ENCODE measurements around the gene RBM47.
"Not testable (repeated sequence)": the region's sequence is repeated elsewhere in the genome, so short reads cannot be mapped to it uniquely, and the experiment has no call there.

The RBM47 gene

DNA sequence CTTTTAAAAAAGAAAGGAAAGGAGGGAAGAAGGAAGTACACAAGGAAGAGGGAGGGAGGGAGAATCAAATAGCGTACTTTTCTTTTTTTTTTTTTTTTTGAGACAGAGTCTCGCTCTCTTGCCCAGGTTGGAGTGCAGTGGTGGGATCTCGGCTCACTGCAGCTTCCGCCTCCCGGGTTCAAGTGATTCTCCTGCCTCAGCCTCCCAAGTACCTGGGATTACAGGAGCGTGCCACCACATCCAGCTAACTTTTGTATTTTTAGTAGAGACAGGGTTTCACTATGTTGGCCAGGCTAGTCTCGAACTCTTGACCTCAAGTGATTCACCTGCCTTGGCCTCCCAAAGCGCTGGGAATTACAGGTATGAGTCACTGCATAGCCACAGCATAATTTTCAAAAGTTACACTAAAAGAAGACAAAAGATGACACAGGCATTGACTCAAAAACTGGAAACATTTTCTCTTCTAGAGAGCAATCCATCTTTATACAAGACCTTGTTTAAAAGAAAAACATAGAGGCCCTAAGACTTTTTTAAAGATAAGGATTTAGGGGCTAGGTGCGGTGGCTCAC is 78.0 kb downstream of the RBM47 start:
- not testable (repeated sequence) for H3K79me1 ChIP-seq (replicated peaks; ENCODE audit: low read length, poor library complexity, severe bottlenecking); H3K18ac ChIP-seq (ENCODE audit: low read depth in 1 of 2, low read length in 2 of 2); H4K8ac ChIP-seq (ENCODE audit: low read length); H3K9me3 ChIP-seq (ENCODE audit: control insufficient read depth, low read length); H3K4ac ChIP-seq (ENCODE audit: low read depth in 1 of 2, low read length in 2 of 2); H2BK120ac ChIP-seq (ENCODE audit: low read depth, low read length); H2BK5ac ChIP-seq (ENCODE audit: low read depth, low read length, poor library complexity, severe bottlenecking); H2BK12ac ChIP-seq (ENCODE audit: low read length in 2 of 2); H2AK5ac ChIP-seq (ENCODE audit: low read length, severe bottlenecking); H3K4me1 ChIP-seq (ENCODE audit: control insufficient read depth, insufficient read depth, low read depth, low read length); H3K27ac ChIP-seq (ENCODE audit: low read length, poor library complexity, severe bottlenecking); H4K91ac ChIP-seq (ENCODE audit: low read length); H3K4me2 ChIP-seq (ENCODE audit: low read length, poor library complexity, severe bottlenecking); H2AFZ ChIP-seq (ENCODE audit: low read depth, low read length); H3K14ac ChIP-seq (ENCODE audit: low read length in 2 of 2); H2BK15ac ChIP-seq (ENCODE audit: low read depth, poor library complexity, severe bottlenecking); H3K23ac ChIP-seq (ENCODE audit: low read length in 2 of 2); H3K36me3 ChIP-seq (ENCODE audit: control insufficient read depth in 1 of 2, insufficient read depth in 2 of 2, low read depth in 1 of 2, low read length in 2 of 2); H3K27me3 ChIP-seq (ENCODE audit: control insufficient read depth in 1 of 2, insufficient read depth in 1 of 2, low read length in 2 of 2)
- WGBS: 83% methylated on average over 8 of the region's 9 CpGs
- H3K4me3 ChIP-seq (ENCODE audit: insufficient read depth in 1 of 2, low read depth in 1 of 2, low read length in 2 of 2): peak overlapping the region in 1 of 2 experiments; percentile 59
- peak; percentile 25 for DNase-seq
- peak overlapping the region; percentile 78 for H3K9ac ChIP-seq (ENCODE audit: low read length)

DNA sequence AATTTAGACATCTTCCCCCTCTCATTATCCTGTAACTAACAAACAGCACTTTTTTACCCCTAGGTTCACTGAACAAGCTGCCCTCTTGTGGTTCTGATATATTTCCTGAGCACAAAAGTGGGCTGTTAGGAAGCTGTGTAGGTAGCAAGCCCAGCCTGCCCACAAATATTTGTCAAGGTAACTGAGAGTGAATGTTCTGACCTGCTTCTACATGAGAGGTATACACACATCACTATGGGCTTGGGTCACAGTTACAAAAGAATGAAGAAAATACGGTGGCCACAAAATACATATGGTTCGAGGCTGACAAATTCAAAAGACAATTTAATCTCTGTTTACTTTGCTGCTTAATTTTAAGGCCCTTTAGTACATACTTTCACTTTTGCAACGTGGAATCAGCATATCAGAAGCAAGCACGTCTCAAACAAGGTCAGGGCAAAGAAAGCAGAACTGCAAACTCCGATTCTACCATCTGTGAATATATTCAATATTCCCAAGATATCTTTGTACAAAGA is 78.7 kb downstream of the RBM47 start:
- Histone ChIP-seq H2BK15ac (ENCODE audit: low read depth, poor library complexity, severe bottlenecking) (no peak overlapping the region), H4K91ac (ENCODE audit: low read length) (no peak overlapping the region), H3K27me3 (ENCODE audit: control insufficient read depth in 1 of 2, insufficient read depth in 1 of 2, low read length in 2 of 2) (no peaks in the 10 kb centered on the region), H3K36me3 (ENCODE audit: control insufficient read depth in 1 of 2, insufficient read depth in 2 of 2, low read depth in 1 of 2, low read length in 2 of 2) (no peaks in the 10 kb centered on the region), H2AFZ (ENCODE audit: low read depth, low read length) (no peak overlapping the region), H3K4ac (ENCODE audit: low read depth in 1 of 2, low read length in 2 of 2) (no peak overlapping the region), H3K4me2 (ENCODE audit: low read length, poor library complexity, severe bottlenecking) (no peak overlapping the region), H4K8ac (ENCODE audit: low read length) (no peak overlapping the region), H3K18ac (ENCODE audit: low read depth in 1 of 2, low read length in 2 of 2) (no peak overlapping the region), H3K4me3 (ENCODE audit: insufficient read depth in 1 of 2, low read depth in 1 of 2, low read length in 2 of 2) (peak overlapping the region in 1 of 2 experiments; percentile 59), H3K79me1 (replicated peaks; ENCODE audit: low read length, poor library complexity, severe bottlenecking) (peaks cover 1% of the 10 kb centered on the region), H3K9me3 (ENCODE audit: control insufficient read depth, low read length) (peaks cover 5% of the 10 kb centered on the region), H3K23ac (ENCODE audit: low read length in 2 of 2) (no peak overlapping the region), H2AK5ac (ENCODE audit: low read length, severe bottlenecking) (no peak overlapping the region), H3K27ac (ENCODE audit: low read length, poor library complexity, severe bottlenecking) (no peak overlapping the region), H2BK5ac (ENCODE audit: low read depth, low read length, poor library complexity, severe bottlenecking) (no peak overlapping the region), H2BK120ac (ENCODE audit: low read depth, low read length) (no peak overlapping the region), H3K14ac (ENCODE audit: low read length in 2 of 2) (no peak overlapping the region), H3K9ac (ENCODE audit: low read length) (peak overlapping the region; percentile 78), H2BK12ac (ENCODE audit: low read length in 2 of 2) (no peak overlapping the region), H3K4me1 (ENCODE audit: control insufficient read depth, insufficient read depth, low read depth, low read length) (peaks cover 6% of the 10 kb centered on the region)
- WGBS: 73% methylated on average over 5 of the region's 5 CpGs
- peak; percentile 45 for DNase-seq

DNA sequence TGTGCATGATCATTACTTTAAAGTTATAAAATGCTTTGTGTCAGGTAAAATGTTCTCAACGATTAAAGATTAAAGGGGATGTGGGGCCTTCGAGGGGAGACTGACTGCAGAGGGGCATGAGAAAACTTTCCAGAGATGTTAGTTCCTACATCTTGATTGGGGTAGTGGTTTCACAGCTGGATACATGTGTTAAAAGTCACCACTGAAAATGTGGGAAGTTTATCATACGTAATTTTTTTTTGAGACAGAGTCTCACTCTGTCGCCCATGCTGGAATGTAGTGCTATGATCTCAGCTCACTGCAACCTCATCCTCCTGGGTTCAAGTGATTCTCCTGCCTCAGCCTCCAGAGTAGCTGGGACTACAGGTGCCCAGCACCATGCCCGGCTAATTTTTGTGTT is 79.5 kb downstream of the RBM47 start:
- no peak overlapping the region for H2BK5ac ChIP-seq (ENCODE audit: low read depth, low read length, poor library complexity, severe bottlenecking)
- peaks cover 5% of the 10 kb centered on the region for H3K9me3 ChIP-seq (ENCODE audit: control insufficient read depth, low read length)
- no peak overlapping the region for H3K27ac ChIP-seq (ENCODE audit: low read length, poor library complexity, severe bottlenecking)
- H3K23ac ChIP-seq (ENCODE audit: low read length in 2 of 2): no peak overlapping the region
- H3K4me3 ChIP-seq (ENCODE audit: insufficient read depth in 1 of 2, low read depth in 1 of 2, low read length in 2 of 2): no peak overlapping the region
- no peak overlapping the region for H2AK5ac ChIP-seq (ENCODE audit: low read length, severe bottlenecking)
- peaks cover 6% of the 10 kb centered on the region for H3K4me1 ChIP-seq (ENCODE audit: control insufficient read depth, insufficient read depth, low read depth, low read length)
- DNase-seq: no peak
- H3K27me3 ChIP-seq (ENCODE audit: control insufficient read depth in 1 of 2, insufficient read depth in 1 of 2, low read length in 2 of 2): no peaks in the 10 kb centered on the region
- H3K14ac ChIP-seq (ENCODE audit: low read length in 2 of 2): no peak overlapping the region
- no peak overlapping the region for H3K4ac ChIP-seq (ENCODE audit: low read depth in 1 of 2, low read length in 2 of 2)
- H4K91ac ChIP-seq (ENCODE audit: low read length): no peak overlapping the region
- H3K4me2 ChIP-seq (ENCODE audit: low read length, poor library complexity, severe bottlenecking): no peak overlapping the region
- H3K79me1 ChIP-seq (replicated peaks; ENCODE audit: low read length, poor library complexity, severe bottlenecking): peaks cover 1% of the 10 kb centered on the region
- H3K36me3 ChIP-seq (ENCODE audit: control insufficient read depth in 1 of 2, insufficient read depth in 2 of 2, low read depth in 1 of 2, low read length in 2 of 2): no peaks in the 10 kb centered on the region
- H2BK12ac ChIP-seq (ENCODE audit: low read length in 2 of 2): no peak overlapping the region
- no peak overlapping the region for H2AFZ ChIP-seq (ENCODE audit: low read depth, low read length)
- 90% methylated on average over 5 of the region's 5 CpGs for WGBS
- H2BK15ac ChIP-seq (ENCODE audit: low read depth, poor library complexity, severe bottlenecking): no peak overlapping the region
- H3K9ac ChIP-seq (ENCODE audit: low read length): no peak overlapping the region
- no peak overlapping the region for H2BK120ac ChIP-seq (ENCODE audit: low read depth, low read length)
- no peak overlapping the region for H4K8ac ChIP-seq (ENCODE audit: low read length)
- no peak overlapping the region for H3K18ac ChIP-seq (ENCODE audit: low read depth in 1 of 2, low read length in 2 of 2)

DNA sequence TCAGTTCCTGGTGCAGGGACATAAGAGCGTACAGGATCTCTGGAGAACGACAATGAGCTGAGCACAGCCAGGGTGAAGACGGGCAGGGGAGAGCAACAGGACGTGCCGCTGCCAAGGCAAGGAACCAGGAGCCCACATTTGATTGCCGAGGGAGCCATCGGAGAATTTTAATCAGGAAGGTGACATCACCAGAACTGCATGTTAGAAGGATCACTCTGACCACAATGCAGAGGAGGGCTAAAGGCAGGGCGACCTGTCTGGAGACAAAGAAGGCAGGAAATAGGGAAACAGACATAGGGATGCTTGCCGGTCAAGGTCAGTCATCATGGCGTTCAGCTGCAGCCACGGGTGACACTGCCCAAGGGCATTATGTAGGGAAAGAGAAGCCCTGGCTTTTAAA is 81.4 kb downstream of the RBM47 start:
- no peak overlapping the region for H4K91ac ChIP-seq (ENCODE audit: low read length)
- no peak overlapping the region for H3K18ac ChIP-seq (ENCODE audit: low read depth in 1 of 2, low read length in 2 of 2)
- 67% methylated on average over 11 of the region's 11 CpGs for WGBS
- no peak overlapping the region for H3K9ac ChIP-seq (ENCODE audit: low read length)
- H2BK5ac ChIP-seq (ENCODE audit: low read depth, low read length, poor library complexity, severe bottlenecking): no peak overlapping the region
- H3K27ac ChIP-seq (ENCODE audit: low read length, poor library complexity, severe bottlenecking): no peak overlapping the region
- no peak overlapping the region for H3K23ac ChIP-seq (ENCODE audit: low read length in 2 of 2)
- H3K4me1 ChIP-seq (ENCODE audit: control insufficient read depth, insufficient read depth, low read depth, low read length): peaks cover 6% of the 10 kb centered on the region
- H3K79me1 ChIP-seq (replicated peaks; ENCODE audit: low read length, poor library complexity, severe bottlenecking): peaks cover 3% of the 10 kb centered on the region
- no peak overlapping the region for H3K14ac ChIP-seq (ENCODE audit: low read length in 2 of 2)
- H2AK5ac ChIP-seq (ENCODE audit: low read length, severe bottlenecking): no peak overlapping the region
- H3K4ac ChIP-seq (ENCODE audit: low read depth in 1 of 2, low read length in 2 of 2): no peak overlapping the region
- peak; percentile 38 for DNase-seq
- H4K8ac ChIP-seq (ENCODE audit: low read length): no peak overlapping the region
- H3K27me3 ChIP-seq (ENCODE audit: control insufficient read depth in 1 of 2, insufficient read depth in 1 of 2, low read length in 2 of 2): no peaks in the 10 kb centered on the region
- peaks cover 5% of the 10 kb centered on the region for H3K9me3 ChIP-seq (ENCODE audit: control insufficient read depth, low read length)
- H2BK15ac ChIP-seq (ENCODE audit: low read depth, poor library complexity, severe bottlenecking): no peak overlapping the region
- H3K4me2 ChIP-seq (ENCODE audit: low read length, poor library complexity, severe bottlenecking): no peak overlapping the region
- no peak overlapping the region for H2BK12ac ChIP-seq (ENCODE audit: low read length in 2 of 2)
- H2BK120ac ChIP-seq (ENCODE audit: low read depth, low read length): no peak overlapping the region
- no peaks in the 10 kb centered on the region for H3K36me3 ChIP-seq (ENCODE audit: control insufficient read depth in 1 of 2, insufficient read depth in 2 of 2, low read depth in 1 of 2, low read length in 2 of 2)
- H3K4me3 ChIP-seq (ENCODE audit: insufficient read depth in 1 of 2, low read depth in 1 of 2, low read length in 2 of 2): no peak overlapping the region
- H2AFZ ChIP-seq (ENCODE audit: low read depth, low read length): no peak overlapping the region
